Activated CD4-positive, alpha-beta T cell treated with anti-CD3 and anti-CD28 coated beads for 48 hours (primary cell): ENCODE measurements around the gene ZDHHC1.
"Not testable (repeated sequence)": the region's sequence is repeated elsewhere in the genome, so short reads cannot be mapped to it uniquely, and the experiment has no call there.

ENCODE experiments used
- DNase-seq: peaks from one replicate; pipeline ENCODE4 v3.0.0-alpha.2; 2020

ZDHHC1 gene

DNA sequence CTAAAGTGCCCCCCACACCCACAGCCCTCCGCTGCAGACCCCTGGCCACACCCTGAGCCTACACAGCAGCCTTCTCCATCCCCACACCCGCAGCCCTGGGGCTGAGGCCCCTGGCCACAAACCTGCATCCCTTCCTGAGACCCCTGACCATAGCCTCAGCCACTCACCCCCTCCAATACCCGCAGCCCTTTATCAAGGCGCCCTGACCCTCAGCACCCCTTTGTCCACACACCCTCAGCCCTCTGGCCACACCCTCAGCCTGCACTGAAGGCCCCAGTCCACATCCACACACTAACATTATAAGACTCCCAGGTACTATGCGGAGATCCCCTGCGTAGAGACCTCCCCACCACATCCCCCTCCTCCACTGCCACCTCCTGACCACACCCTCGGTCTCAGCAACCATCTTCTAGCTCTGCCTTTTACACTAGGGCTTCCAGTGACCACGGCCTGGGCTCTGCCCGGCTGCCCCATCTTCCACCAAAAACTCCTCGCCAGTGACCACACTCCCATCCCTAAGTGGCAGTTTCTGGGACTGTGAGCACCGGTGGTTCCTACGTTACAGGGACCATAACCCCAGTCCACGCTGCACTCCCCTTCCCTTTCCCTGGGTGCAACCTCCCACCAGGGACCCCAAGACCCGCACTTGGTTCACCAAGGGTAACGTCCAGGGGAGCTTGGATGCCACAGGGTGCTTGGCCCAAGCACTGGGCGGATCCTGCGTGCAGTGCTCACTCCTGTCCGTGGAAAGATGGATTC is 23.8 kb downstream of the ZDHHC1 start:
- no peak for DNase-seq

GRCh38 chr16:67391424-67392300 is 24.6 kb downstream of the ZDHHC1 start:
- DNase-seq: no peak

DNA sequence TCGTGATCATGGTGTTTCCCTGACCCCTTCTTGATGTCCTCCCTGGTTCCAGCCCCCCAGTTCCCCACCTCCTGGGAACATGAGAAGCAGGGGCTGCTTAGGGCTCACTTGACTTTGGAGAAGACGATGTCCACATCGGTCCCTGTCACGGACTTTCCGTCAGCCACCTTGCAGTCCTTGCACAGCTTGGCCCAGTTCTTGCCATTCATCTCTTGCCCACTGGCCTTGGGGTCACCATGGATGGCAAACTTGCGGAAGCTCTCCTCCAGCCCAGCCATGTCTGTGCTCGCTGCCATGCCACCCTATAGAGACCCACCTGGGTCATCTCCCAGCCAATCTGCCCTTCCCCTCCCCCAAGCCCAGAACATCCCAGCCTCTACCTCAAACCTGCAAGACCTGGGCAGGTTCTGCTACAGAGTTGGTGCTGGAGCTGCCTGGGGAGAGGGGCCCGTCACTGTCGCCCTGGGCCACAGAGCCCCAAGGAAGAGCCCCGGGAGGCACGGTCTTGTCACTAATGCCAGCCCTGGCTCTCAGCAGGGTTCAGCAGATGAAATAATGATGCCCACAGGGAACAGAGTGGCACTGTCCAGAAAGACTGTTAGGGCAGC is 25.4 kb downstream of the ZDHHC1 start:
- DNase-seq: no peak

DNA sequence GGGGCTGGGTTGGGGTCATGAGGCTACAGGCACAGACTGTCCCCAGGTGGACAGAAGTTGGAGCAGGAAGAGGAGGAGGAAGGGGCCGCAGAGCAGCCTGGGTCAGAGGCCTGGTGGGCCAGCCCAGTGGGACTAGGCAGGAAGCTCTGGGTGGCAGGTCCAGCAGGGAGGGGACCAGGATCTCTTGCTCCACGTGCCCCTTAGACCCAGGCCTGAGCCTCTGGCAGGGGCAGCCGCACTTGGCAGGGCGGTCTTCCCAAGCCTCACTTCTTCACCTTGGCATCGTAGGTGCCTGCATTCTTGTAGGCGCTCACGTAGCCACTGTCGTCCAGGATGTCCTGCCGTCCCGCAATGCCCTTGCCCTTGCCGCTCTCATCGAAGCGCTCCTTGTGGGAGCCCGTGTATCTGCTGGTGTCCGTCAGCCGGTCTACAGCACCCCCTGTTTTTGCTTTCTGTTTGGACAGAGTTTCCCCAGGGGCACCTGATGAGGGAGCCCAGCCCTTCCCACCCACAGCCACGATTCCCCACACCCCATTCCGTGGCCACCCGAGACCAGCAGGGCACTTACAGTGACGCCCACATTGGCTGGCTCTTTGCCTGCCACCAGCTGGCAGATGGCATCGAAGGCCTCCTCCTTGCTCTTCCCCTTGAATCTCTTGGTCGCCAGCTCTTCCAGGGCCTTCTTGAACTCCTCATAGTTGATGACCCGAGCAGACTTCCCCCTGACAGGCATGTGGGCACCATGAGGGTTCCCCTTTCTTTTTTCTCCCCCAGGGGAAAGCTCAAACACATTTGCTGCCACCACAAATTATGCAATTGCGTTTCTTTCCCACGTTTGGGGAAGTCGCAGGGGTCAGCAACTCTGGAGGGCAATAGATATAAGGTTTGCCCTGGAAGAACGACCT is 26.1 kb downstream of the ZDHHC1 start:
- no peak for DNase-seq

GRCh38 chr16:67388591-67388990 is 27.7 kb downstream of the ZDHHC1 start:
- DNase-seq: no peak

DNA sequence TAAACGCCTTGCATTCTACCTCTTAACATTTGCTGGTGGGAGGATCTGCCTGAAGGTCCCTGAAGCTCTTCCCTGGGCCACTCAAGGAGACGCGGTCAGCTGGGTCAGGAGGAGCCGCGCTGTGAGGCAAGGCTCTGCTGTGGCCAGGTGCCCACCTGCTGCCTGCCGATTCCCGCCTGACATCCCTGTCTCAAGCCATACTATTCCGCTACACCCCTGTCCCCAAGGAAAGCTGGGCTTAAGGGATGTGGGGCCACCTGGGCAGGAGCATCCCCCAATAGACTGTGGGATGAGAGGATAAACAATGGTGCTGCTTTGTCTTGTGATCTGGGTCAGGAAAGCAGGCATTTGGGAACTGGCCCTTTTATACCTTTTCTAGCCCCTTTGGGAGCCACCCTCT is 28.1 kb downstream of the ZDHHC1 start:
- no peak for DNase-seq

GRCh38 chr16:67387479-67388079 is 28.7 kb downstream of the ZDHHC1 start:
- no peak for DNase-seq

- no peak for DNase-seq
These were observed 29.3 kb downstream of the ZDHHC1 start for GRCh38 chr16:67386861-67387455.

DNA sequence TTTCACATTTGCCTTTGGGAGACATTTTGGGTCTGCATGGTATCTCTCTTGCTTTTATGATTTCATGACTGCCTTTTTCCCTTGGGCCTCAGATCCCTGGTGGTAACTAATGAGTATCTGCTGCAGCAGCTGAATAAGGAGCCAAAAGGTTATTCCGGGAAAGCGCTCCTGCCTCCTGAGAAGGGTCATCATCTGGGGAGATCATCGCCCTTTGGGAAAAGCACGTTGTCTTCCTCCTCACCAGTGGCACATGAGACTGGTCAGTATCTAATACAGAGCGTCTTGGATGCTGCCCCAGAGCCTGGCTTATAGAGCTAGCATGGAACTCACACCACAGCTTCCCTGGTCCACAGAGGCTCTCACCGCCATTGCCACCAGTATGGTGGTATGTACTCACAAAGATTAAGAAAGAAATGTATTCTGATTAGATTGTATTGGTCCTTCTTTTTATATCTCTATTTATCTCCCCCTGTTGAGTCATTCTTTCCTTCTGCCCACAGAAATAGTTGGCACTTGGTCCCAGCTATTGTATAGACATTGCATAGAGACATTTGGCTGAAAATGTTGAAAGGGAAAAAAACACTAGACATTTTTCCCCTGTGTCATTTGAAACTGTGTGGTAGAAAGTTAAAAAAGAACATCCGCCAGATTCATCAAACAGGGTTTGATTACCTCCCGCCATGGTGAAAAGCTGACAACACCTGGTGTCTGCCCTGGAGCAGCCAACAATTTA is 31.3 kb downstream of the ZDHHC1 start:
- DNase-seq: no peak

GRCh38 chr16:67383284-67383683 is 33.0 kb downstream of the ZDHHC1 start:
- no peak for DNase-seq

DNA sequence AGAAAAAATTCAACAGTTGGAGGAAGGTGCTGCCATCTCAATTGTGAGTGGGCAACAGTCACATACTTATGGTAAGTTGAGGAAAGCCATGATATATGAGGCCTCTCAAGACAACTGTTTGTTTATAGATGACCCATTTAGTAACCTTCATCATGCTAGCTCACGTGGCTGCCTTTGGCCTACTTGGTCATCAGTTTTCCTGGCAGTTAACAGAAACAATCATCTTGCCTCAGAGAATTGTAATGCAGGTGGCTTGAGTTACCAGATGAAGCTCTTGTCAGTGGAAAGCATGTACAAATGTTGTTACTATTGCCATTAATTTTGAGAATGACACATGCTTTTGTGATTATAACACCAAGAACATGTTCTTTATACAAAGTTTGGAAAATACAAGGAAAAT is 37.6 kb downstream of the ZDHHC1 start:
- DNase-seq: no peak

- not testable (repeated sequence) for DNase-seq
These were observed 40.3 kb downstream of the ZDHHC1 start for GRCh38 chr16:67376012-67376411.

DNA sequence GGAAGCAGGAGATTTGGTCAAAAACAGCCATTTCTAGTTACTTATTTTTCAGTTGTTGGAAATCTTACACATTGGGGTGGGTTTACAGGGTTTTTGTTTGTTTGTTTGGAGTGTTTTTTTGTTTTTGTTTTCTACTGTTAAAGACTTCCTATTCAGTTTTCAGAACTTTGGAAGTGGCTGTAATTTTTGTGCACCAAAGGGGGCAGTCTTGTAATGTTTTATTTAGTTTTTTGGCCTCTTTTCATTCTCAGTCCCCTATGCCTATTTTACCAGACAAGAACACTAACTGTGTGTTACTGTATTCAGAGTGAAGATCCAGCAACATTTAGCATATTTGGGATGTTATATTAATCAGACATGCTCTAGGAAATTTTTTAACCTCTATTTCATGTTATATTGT is 43.6 kb downstream of the ZDHHC1 start:
- no peak for DNase-seq

- no peak for DNase-seq
These were observed 45.6 kb downstream of the ZDHHC1 start for GRCh38 chr16:67370661-67371060.

- no peak for DNase-seq
These were observed 51.6 kb downstream of the ZDHHC1 start for GRCh38 chr16:67364600-67365235.

DNA sequence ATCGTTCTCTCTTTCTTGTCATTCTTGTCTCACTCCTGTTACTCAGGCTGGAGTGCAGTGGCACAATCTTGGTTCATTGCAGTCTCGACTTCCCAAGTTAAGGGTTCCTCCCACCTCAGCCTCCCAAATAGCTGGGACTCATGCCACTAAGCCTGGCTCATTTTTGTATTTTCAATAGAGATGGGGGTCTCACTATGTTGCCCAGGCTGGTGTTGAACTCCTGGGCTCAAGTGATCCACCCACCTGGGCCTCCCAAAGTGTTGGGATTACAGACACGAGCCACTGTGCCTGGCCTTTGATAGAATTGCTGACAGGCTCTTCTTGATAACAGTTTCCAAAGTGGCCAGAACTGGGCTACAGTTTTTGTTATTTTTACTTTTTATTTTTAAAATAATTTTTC is 55.2 kb downstream of the ZDHHC1 start:
- no peak for DNase-seq

- DNase-seq: not testable (repeated sequence)
These were observed 56.6 kb downstream of the ZDHHC1 start for GRCh38 chr16:67359540-67360269.

GRCh38 chr16:67357561-67357960 is 58.7 kb downstream of the ZDHHC1 start:
- no peak for DNase-seq

- DNase-seq: no peak
These were observed 59.9 kb downstream of the ZDHHC1 start for GRCh38 chr16:67356396-67356795.

DNA sequence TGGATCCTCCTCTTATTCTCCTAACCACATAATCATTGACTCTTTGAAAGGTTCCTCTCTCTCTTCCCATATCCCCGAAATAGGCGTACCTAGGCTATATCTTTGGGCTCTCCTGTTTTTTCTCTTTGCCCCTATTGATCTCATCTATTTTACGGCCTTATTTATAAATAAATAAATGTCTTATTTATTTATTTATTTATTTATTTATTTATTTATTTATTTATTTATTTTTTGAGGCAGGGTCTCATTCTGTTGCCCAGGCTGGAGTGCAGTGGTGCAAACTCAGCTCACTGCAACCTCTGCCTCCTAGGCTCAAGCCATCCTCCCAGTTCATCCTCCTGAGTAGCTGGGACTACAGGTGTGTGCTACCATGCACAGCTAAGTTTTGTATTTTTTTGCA is 63.8 kb downstream of the ZDHHC1 start:
- DNase-seq: not testable (repeated sequence)
